ENCODE data around the gene ZGPAT. TPM values are rescaled to one million over a fixed set of nuclear protein-coding genes. Genes with fewer than 3 reads are reported as not detected.

The ZGPAT gene
- total and polyA plus RNA-seq, 2 of the 13 experiments (the other 11 are each of a cell fraction or from before 2014, with no cell fraction given) = 23.0 to 41.9 TPM

DNA sequence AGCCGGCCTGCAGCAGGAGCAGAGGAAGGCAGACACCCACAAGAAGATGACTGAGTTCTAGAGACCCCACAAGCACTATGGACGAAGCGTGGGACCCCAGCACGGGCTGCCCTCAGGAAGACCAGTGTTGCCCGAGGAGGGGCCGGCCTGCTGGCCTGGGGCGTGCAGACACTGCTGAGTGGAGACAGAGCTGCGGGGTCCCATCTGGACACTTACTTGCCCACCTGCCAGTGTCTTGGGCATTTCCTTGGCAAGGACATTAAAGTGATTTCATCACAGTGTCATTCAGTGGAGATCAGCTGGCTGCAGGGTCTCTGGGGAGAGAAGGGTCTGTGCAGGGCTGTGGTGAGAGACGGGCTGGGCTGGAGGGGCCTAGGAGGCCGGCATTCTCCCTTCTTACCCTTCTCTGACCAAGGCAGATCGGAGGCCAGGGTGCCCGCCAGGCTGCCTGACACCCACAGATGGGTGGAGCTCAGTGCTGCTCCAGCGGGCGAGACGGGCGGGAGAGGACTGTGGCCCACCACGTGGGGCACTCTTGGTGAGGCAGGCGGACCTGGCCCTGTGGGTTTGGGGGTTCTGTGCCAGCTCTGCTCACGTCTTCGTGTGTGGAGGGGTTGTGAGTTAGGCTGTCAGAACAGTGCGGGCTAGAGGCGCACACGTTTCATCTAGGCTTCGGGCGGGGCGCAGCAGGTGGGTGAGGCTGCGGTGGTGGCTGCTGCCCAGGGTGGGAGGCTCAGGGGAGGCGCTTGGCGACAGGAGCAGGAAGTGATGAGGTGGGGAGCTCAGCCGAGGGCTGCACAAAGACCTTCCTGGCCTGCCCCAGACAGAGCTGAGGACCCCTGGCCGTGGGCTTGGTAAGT is 28.2 kb downstream of the ZGPAT start, which contains the start of gene LIME1 (continued):
- TF ChIP-seq, protein P1, sequence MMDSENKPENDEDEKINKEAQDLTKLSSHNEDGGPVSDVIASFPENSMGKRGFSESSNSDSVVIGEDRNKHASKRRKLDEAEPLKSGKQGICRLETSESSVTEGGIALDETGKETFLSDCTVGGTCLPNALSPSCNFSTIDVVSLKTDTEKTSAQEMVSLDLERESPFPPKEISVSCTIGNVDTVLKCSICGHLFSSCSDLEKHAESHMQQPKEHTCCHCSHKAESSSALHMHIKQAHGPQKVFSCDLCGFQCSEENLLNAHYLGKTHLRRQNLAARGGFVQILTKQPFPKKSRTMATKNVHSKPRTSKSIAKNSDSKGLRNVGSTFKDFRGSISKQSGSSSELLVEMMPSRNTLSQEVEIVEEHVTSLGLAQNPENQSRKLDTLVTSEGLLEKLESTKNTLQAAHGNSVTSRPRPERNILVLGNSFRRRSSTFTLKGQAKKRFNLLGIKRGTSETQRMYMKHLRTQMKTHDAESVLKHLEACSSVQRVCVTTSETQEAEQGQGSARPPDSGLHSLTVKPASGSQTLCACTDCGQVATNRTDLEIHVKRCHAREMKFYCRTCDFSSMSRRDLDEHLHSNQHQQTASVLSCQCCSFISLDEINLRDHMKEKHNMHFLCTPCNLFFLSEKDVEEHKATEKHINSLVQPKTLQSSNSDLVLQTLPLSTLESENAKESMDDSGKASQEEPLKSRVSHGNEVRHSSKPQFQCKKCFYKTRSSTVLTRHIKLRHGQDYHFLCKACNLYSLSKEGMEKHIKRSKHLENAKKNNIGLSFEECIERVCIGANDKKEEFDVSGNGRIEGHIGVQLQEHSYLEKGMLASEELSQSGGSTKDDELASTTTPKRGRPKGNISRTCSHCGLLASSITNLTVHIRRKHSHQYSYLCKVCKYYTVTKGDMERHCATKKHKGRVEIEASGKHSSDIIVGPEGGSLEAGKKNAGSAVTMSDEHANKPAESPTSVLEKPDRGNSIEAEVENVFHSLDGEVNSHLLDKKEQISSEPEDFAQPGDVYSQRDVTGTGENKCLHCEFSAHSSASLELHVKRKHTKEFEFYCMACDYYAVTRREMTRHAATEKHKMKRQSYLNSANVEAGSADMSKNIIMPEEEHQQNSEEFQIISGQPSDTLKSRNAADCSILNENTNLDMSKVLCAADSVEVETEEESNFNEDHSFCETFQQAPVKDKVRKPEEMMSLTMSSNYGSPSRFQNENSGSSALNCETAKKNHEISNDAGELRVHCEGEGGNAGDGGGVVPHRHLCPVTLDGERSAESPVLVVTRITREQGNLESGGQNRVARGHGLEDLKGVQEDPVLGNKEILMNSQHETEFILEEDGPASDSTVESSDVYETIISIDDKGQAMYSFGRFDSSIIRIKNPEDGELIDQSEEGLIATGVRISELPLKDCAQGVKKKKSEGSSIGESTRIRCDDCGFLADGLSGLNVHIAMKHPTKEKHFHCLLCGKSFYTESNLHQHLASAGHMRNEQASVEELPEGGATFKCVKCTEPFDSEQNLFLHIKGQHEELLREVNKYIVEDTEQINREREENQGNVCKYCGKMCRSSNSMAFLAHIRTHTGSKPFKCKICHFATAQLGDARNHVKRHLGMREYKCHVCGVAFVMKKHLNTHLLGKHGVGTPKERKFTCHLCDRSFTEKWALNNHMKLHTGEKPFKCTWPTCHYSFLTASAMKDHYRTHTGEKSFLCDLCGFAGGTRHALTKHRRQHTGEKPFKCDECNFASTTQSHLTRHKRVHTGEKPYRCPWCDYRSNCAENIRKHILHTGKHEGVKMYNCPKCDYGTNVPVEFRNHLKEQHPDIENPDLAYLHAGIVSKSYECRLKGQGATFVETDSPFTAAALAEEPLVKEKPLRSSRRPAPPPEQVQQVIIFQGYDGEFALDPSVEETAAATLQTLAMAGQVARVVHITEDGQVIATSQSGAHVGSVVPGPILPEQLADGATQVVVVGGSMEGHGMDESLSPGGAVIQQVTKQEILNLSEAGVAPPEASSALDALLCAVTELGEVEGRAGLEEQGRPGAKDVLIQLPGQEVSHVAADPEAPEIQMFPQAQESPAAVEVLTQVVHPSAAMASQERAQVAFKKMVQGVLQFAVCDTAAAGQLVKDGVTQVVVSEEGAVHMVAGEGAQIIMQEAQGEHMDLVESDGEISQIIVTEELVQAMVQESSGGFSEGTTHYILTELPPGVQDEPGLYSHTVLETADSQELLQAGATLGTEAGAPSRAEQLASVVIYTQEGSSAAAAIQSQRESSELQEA (CRISPR knock-in tag; IDR thresholded peaks at IDR 0.05; ENCODE audit: not compliant biosample characterization) = no peak
- TF ChIP-seq ZNF282 (IDR thresholded peaks at IDR 0.05; ENCODE audit: partially characterized antibody) (no peak), CBX5 (CRISPR knock-in tag; IDR thresholded peaks at IDR 0.05; ENCODE audit: borderline replicate concordance) (no peak), RNF2 (conservative IDR thresholded peaks at IDR 0.05; ENCODE audit: low read depth) (no peak), EED (CRISPR knock-in tag; IDR thresholded peaks at IDR 0.05) (0 out of 2 replicates have a peak, but pooled peaks have one; percentile 24), ZMYM2 (CRISPR knock-in tag; IDR thresholded peaks at IDR 0.05) (no peak), DNMT3B (CRISPR knock-in tag; conservative IDR thresholded peaks at IDR 0.05) (no peak), ZNF12 (CRISPR knock-in tag; IDR thresholded peaks at IDR 0.05) (no peak), KDM2A (CRISPR knock-in tag; IDR thresholded peaks at IDR 0.05; ENCODE audit: borderline replicate concordance, low read depth) (no peak), ZNF17 (CRISPR knock-in tag; IDR thresholded peaks at IDR 0.05) (no peak), MATR3 (CRISPR knock-in tag; IDR thresholded peaks at IDR 0.05) (no peak), PHF20 (CRISPR knock-in tag; IDR thresholded peaks at IDR 0.05) (no peak), RBAK (CRISPR knock-in tag; IDR thresholded peaks at IDR 0.05) (no peak), ZNF776 (CRISPR knock-in tag; IDR thresholded peaks at IDR 0.05) (0 out of 2 replicates have a peak, but pooled peaks have one; percentile 46), ZNF431 (CRISPR knock-in tag; IDR thresholded peaks at IDR 0.05; ENCODE audit: borderline replicate concordance, low read depth) (no peak; the same call in 1 of the 2 replicates), SUZ12 (IDR thresholded peaks at IDR 0.05; ENCODE audit: low read depth, low read length) (no peak), SRF (IDR thresholded peaks at IDR 0.05; ENCODE audit: low read depth, low read length) (no peak)
- TF ChIP-seq, protein P2, sequence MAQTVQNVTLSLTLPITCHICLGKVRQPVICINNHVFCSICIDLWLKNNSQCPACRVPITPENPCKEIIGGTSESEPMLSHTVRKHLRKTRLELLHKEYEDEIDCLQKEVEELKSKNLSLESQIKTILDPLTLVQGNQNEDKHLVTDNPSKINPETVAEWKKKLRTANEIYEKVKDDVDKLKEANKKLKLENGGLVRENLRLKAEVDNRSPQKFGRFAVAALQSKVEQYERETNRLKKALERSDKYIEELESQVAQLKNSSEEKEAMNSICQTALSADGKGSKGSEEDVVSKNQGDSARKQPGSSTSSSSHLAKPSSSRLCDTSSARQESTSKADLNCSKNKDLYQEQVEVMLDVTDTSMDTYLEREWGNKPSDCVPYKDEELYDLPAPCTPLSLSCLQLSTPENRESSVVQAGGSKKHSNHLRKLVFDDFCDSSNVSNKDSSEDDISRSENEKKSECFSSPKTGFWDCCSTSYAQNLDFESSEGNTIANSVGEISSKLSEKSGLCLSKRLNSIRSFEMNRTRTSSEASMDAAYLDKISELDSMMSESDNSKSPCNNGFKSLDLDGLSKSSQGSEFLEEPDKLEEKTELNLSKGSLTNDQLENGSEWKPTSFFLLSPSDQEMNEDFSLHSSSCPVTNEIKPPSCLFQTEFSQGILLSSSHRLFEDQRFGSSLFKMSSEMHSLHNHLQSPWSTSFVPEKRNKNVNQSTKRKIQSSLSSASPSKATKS (CRISPR knock-in tag; IDR thresholded peaks at IDR 0.05) = no peak
- TF ChIP-seq, protein P3, sequence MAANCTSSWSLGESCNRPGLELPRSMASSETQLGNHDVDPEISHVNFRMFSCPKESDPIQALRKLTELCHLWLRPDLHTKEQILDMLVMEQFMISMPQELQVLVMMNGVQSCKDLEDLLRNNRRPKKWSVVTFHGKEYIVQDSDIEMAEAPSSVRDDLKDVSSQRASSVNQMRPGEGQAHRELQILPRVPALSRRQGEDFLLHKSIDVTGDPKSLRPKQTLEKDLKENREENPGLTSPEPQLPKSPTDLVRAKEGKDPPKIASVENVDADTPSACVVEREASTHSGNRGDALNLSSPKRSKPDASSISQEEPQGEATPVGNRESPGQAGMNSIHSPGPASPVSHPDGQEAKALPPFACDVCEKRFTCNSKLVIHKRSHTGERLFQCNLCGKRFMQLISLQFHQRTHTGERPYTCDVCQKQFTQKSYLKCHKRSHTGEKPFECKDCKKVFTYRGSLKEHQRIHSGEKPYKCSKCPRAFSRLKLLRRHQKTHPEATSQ (CRISPR knock-in tag; IDR thresholded peaks at IDR 0.05; ENCODE audit: borderline replicate concordance) = no peak
